ENCODE data around the gene NAALADL2. TPM values are rescaled to one million over a fixed set of nuclear protein-coding genes. Genes with fewer than 3 reads are reported as not detected.
"Not testable (repeated sequence)": the region's sequence is repeated elsewhere in the genome, so short reads cannot be mapped to it uniquely, and the experiment has no call there.

NAALADL2 gene
- total and polyA plus RNA-seq, 2 donors (not counting 1 experiment from before 2014, with no cell fraction given) = not detected

- POLR2A ChIA-PET = no interaction called here
- no peak overlapping the region for H3K27ac Mint-ChIP-seq
- intact Hi-C loops (cut with micrococcal nuclease) = no loop called here
- H3K27me3 ChIP-seq (replicated peaks in 1 of 4; ENCODE audit: control extremely low read depth in 1 of 4, control insufficient read depth in 3 of 4, insufficient read depth in 4 of 4, low read length in 3 of 4) = no peaks in the 10 kb centered on the region
- H3K4me1 Mint-ChIP-seq = no peaks in the 10 kb centered on the region
- no peaks in the 10 kb centered on the region for H3K36me3 ChIP-seq (replicated peaks in 1 of 2; ENCODE audit: control extremely low read depth in 1 of 2, control insufficient read depth in 1 of 2, extremely low read depth in 1 of 2, insufficient read depth in 2 of 2, low read length in 1 of 2)
- no peak overlapping the region for H3K4me3 ChIP-seq (ENCODE audit: control extremely low read depth in 1 of 5, extremely low read depth in 1 of 5, insufficient read depth in 1 of 5, low read depth in 2 of 5, low read length in 4 of 5)
- H3K9me3 Mint-ChIP-seq (ENCODE audit: insufficient read depth) = no peaks in the 10 kb centered on the region
- CTCF ChIA-PET = no interaction called here
- DNase-seq (no peak), ATAC-seq (ENCODE audit: low read depth) (no peak)
- H4K20me1 ChIP-seq (ENCODE audit: control insufficient read depth, insufficient read depth, low read length, poor library complexity, severe bottlenecking) = no peaks in the 10 kb centered on the region
- TF ChIP-seq EZH2 (IDR thresholded peaks at IDR 0.05; ENCODE audit: borderline replicate concordance, insufficient read depth, low read depth, low read length, poor library complexity, severe bottlenecking) (no peak), CTCF (IDR thresholded peaks at IDR 0.05) (no peak)
- H3K4me2 ChIP-seq (replicated peaks; ENCODE audit: low read depth, low read length, poor library complexity, severe bottlenecking) = no peak overlapping the region
- no peak overlapping the region for H3K4me3 Mint-ChIP-seq
- H3K9me3 ChIP-seq (ENCODE audit: control extremely low read depth in 1 of 3, control insufficient read depth in 2 of 3, insufficient read depth in 1 of 3, low read length in 2 of 3) = no peaks in the 10 kb centered on the region
- no peaks in the 10 kb centered on the region for H3K4me1 ChIP-seq (ENCODE audit: control insufficient read depth in 2 of 2, insufficient read depth in 2 of 2, low read length in 2 of 2)
- H3K9ac ChIP-seq (ENCODE audit: low read length) = no peak overlapping the region
- H3K27me3 Mint-ChIP-seq = no peaks in the 10 kb centered on the region
- no CpG with 5 or more reads among the region's 1 CpG for WGBS (ENCODE audit: insufficient coverage)
- H2AFZ ChIP-seq (ENCODE audit: insufficient read depth, low read depth, low read length, poor library complexity, severe bottlenecking) = no peak overlapping the region
- no peak overlapping the region for H3K27ac ChIP-seq (ENCODE audit: low read length in 2 of 2)
- H3K79me2 ChIP-seq (ENCODE audit: control insufficient read depth, insufficient read depth, low read length) = no peaks in the 10 kb centered on the region
Measured at GRCh38 chr3:175357758-175358157, 498.6 kb downstream of the NAALADL2 start.

GRCh38 chr3:175358935-175359334, 499.8 kb downstream of the NAALADL2 start:
- Mint-ChIP-seq H3K9me3 (ENCODE audit: insufficient read depth) (no peaks in the 10 kb centered on the region), H3K27ac (no peak overlapping the region), H3K4me1 (no peaks in the 10 kb centered on the region), H3K4me3 (no peak overlapping the region), H3K27me3 (no peaks in the 10 kb centered on the region)
- no peaks in the 10 kb centered on the region for H3K27me3 ChIP-seq (replicated peaks in 1 of 4; ENCODE audit: control extremely low read depth in 1 of 4, control insufficient read depth in 3 of 4, insufficient read depth in 4 of 4, low read length in 3 of 4)
- H4K20me1 ChIP-seq (ENCODE audit: control insufficient read depth, insufficient read depth, low read length, poor library complexity, severe bottlenecking) = no peaks in the 10 kb centered on the region
- H3K9ac ChIP-seq (ENCODE audit: low read length) = no peak overlapping the region
- ChIA-PET POLR2A (no interaction called here), CTCF (no interaction called here)
- H3K9me3 ChIP-seq (ENCODE audit: control extremely low read depth in 1 of 3, control insufficient read depth in 2 of 3, insufficient read depth in 1 of 3, low read length in 2 of 3) = no peaks in the 10 kb centered on the region
- H3K4me3 ChIP-seq (ENCODE audit: control extremely low read depth in 1 of 5, extremely low read depth in 1 of 5, insufficient read depth in 1 of 5, low read depth in 2 of 5, low read length in 4 of 5) = no peak overlapping the region
- no peaks in the 10 kb centered on the region for H3K36me3 ChIP-seq (replicated peaks in 1 of 2; ENCODE audit: control extremely low read depth in 1 of 2, control insufficient read depth in 1 of 2, extremely low read depth in 1 of 2, insufficient read depth in 2 of 2, low read length in 1 of 2)
- H3K27ac ChIP-seq (ENCODE audit: low read length in 2 of 2) = no peak overlapping the region
- intact Hi-C loops (cut with micrococcal nuclease) = no loop called here
- no peaks in the 10 kb centered on the region for H3K4me1 ChIP-seq (ENCODE audit: control insufficient read depth in 2 of 2, insufficient read depth in 2 of 2, low read length in 2 of 2)
- H2AFZ ChIP-seq (ENCODE audit: insufficient read depth, low read depth, low read length, poor library complexity, severe bottlenecking) = no peak overlapping the region
- TF ChIP-seq CTCF (IDR thresholded peaks at IDR 0.05) (no peak), EZH2 (IDR thresholded peaks at IDR 0.05; ENCODE audit: borderline replicate concordance, insufficient read depth, low read depth, low read length, poor library complexity, severe bottlenecking) (no peak)
- no peak for ATAC-seq (ENCODE audit: low read depth)
- H3K79me2 ChIP-seq (ENCODE audit: control insufficient read depth, insufficient read depth, low read length) = no peaks in the 10 kb centered on the region
- no peak for DNase-seq
- H3K4me2 ChIP-seq (replicated peaks; ENCODE audit: low read depth, low read length, poor library complexity, severe bottlenecking) = no peak overlapping the region

- H3K36me3 ChIP-seq (replicated peaks in 1 of 2; ENCODE audit: control extremely low read depth in 1 of 2, control insufficient read depth in 1 of 2, extremely low read depth in 1 of 2, insufficient read depth in 2 of 2, low read length in 1 of 2); POLR2A ChIA-PET; H3K4me2 ChIP-seq (replicated peaks; ENCODE audit: low read depth, low read length, poor library complexity, severe bottlenecking); DNase-seq; H3K79me2 ChIP-seq (ENCODE audit: control insufficient read depth, insufficient read depth, low read length); H3K9ac ChIP-seq (ENCODE audit: low read length); H3K27me3 Mint-ChIP-seq; H3K27ac ChIP-seq (ENCODE audit: low read length in 2 of 2); intact Hi-C loops (cut with micrococcal nuclease); H3K27me3 ChIP-seq (replicated peaks in 1 of 4; ENCODE audit: control extremely low read depth in 1 of 4, control insufficient read depth in 3 of 4, insufficient read depth in 4 of 4, low read length in 3 of 4); H3K27ac Mint-ChIP-seq; H3K9me3 ChIP-seq (ENCODE audit: control extremely low read depth in 1 of 3, control insufficient read depth in 2 of 3, insufficient read depth in 1 of 3, low read length in 2 of 3); H4K20me1 ChIP-seq (ENCODE audit: control insufficient read depth, insufficient read depth, low read length, poor library complexity, severe bottlenecking); H3K4me1 ChIP-seq (ENCODE audit: control insufficient read depth in 2 of 2, insufficient read depth in 2 of 2, low read length in 2 of 2); H2AFZ ChIP-seq (ENCODE audit: insufficient read depth, low read depth, low read length, poor library complexity, severe bottlenecking); H3K4me3 ChIP-seq (ENCODE audit: control extremely low read depth in 1 of 5, extremely low read depth in 1 of 5, insufficient read depth in 1 of 5, low read depth in 2 of 5, low read length in 4 of 5); H3K9me3 Mint-ChIP-seq (ENCODE audit: insufficient read depth); H3K4me1 Mint-ChIP-seq; CTCF ChIA-PET; H3K4me3 Mint-ChIP-seq; ATAC-seq (ENCODE audit: low read depth): not testable (repeated sequence)
- WGBS (ENCODE audit: insufficient coverage) = no CpG with 5 or more reads among the region's 3 CpGs
Measured at GRCh38 chr3:175370426-175370825, 511.3 kb downstream of the NAALADL2 start.

All from B cell (primary cell).